HG02870 (cell line): ENCODE results near the gene MEGF11.
A peak's percentile ranks its signal among the peaks of the same experiment; 100 is the strongest.
"Not testable (repeated sequence)": the region's sequence is repeated elsewhere in the genome, so short reads cannot be mapped to it uniquely, and the experiment has no call there.

Experiments
- ATAC-seq: cut with Tn5 transposase; IDR thresholded peaks from one replicate; pipeline ENCODE4 v1.9.1; 2021; ENCODE audit warnings: mild to moderate bottlenecking, moderate library complexity; ENCODE audit not compliant: unreplicated experiment

MEGF11 gene

DNA sequence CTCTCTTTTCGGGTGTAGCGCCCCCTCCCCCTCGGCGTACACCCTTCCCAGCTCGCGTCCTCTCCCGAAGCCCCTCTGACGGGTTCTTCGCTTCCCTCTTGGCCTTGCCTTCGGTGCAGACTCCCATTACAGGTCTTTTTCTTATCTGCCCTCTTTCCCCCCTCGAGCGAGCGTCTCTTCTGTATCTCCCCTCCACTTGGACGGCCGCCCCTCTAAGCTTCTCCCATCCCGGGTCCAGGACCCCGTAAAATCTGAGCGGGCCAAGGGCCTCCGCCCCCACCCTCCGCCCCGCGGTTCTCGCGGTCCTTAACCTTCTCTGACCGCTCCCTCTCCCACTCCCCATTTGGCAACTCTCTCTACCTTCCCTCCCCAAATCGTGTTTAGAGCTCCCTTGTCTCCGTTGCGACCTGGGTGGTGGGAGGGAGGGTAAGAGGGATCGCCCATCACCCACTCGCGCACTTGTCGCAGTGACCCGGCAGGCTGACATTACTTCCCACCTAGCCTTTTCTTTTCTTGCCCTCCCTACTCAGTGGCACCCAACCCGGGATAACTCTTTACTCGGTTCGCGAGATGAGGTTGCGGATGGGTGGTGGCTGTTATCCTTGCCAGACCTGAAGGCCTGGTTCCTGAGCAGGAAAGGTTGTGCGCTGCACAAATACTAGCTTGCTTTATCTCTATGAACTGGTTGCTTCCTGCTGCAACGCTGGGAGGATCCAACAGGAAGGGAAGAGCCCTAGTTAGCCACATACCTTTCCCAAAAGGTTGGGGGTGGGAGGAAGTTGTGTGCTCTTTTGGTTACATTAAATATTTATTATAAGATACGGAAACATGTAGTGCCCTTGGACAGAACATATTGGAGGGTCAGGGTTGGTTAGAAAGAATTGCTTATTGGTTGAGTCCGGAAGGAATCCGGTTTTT is 383.3 kb downstream of the MEGF11 start:
- no peak for ATAC-seq

GRCh38 chr15:65869126-65869953 is 384.2 kb downstream of the MEGF11 start, which contains the start of gene RAB11A:
RAB11A (plus strand) TSS chr15:65869491; CDS start chr15:65869586, 95 bp downstream.
- ATAC-seq, result peak; percentile 84

GRCh38 chr15:65868546-65869125 is 384.9 kb downstream of the MEGF11 start:
- ATAC-seq, result no peak

DNA sequence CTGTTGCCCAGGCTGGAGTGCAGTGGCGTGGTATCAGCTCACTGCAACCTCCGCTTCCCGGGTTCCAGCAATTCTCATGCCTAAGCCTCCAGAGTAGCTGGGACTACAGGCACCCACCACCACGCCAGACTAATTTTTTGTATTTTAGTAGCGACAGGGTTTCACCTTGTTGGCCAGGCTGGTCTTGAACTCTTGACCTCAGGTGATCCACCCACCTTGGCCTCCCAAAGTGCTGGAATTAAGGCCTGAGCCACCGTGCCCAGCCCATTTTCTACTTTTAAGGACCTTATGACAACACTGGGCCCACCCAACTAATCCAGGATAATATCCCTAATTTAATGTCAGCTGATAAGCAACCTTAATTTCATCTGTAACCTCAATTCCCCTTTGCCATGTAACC is 385.6 kb downstream of the MEGF11 start:
- ATAC-seq, result not testable (repeated sequence)

DNA sequence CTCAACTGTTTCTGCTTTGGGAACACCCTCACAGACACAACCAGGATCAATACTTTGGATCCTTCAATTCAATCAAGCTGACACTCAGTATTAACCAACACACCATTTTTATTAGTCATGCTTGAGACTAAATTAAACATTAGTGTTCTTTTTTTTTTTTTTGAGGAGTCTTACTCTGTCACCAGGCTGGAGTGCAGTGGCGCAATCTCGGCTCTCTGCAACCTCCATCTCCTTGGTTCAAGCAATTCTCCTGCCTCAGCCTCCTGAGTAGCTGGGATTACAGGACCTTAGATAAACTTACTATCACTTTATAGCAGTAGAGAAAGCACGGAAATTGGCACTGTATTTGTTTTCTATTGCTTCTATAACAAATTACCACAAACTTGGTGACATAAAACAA is 386.3 kb downstream of the MEGF11 start:
- no peak for ATAC-seq

DNA sequence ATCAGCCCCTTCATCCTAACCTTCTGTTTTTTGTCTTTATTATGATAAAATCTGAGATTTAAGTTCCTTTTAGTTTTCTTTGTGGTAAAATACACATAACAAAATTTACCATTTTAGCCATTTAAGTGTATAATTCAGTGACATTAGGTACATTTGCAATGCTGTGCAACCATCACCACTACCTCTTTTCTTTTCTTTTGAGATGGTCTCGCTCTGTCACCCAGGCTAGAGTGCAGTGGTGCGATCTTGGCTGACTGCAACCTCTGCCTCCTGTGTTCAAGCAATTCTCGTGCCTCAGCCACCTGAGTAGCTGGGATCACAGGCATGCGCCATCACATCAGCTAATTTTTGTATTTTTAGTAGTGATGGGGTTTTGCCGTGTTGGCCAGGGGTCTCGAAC is 390.4 kb downstream of the MEGF11 start:
- no peak for ATAC-seq

- ATAC-seq, result peak; percentile 73
Observed at GRCh38 chr15:65862682-65863081, 390.9 kb downstream of the MEGF11 start.

DNA sequence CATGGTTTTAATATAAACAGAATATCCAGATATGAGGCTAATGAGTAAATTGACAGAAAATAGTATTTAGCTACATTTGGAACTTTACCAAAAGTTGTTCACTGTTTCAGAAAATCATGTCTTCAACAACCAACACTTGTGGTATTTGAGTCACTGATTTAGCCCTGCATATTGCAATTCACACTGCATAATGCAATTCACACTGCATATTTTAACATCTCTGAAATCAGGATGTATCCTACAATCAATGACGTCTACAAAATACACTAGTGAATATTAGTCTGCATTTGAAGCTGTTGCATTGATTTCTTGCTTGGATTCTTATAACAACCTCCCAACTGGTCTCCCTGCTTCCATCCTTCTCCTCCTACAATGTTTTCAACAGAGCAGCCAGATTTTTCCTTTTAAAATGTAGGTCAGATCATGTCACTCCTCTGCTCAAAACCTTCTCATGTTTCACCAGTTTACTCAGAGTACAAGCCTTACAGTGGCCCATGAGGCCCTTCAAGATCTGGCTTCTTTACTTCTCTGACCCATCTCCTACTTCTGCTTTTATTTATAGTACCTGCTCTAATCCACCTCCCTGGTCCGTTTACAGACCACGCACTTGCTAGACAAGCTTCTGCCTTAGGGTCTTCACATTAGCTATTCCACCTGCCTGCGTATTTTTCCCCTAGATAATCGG is 395.7 kb downstream of the MEGF11 start:
- no peak for ATAC-seq

DNA sequence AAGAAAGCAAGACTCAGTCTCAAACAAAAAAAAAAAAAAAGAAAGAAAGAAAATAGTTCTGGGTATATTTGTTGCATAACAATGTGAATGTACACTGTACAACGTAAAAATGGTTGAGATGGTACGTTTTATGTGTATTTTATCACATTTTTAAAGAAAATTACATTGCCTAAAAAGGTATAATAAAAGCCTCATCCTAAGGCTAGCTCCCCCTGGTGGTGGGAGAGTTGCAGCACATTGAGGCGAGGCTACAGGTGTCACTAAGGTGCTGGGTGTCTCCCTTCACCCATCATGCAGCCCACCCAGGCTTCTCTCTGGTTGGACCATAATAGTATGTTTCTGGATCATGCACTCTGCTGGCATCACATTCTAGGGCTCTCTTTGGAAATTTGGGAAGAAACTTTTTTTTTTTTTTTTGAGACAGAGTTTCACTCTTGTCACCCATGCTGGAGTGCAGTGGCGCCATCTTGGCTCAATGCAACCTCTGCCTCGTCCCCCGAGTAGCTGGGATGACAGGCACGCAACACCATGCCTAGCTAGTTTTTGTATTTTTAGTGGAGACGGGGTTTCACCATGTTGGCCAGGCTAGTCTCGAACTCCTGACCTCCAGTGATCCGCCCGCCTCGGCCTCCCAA is 396.6 kb downstream of the MEGF11 start:
- no peak for ATAC-seq

DNA sequence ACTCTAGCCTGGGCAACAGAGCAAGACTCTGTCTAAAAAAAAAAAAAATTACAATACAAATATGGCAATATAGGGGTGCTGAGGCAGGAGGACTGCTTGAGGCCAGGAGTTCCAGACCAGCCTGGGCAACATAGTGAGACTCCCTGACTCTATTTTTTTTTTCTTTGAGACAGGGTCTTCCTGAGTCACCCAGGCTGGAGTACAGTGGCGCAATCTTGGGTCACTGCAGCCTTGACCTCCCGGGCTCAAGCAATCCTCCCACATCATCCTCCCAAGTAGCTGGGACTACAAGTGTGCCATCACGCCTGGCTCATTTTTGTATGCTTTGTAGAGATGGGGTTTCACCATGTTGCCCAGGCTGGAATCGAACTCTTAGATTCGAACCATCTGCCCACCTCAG is 401.6 kb downstream of the MEGF11 start:
- no peak for ATAC-seq

DNA sequence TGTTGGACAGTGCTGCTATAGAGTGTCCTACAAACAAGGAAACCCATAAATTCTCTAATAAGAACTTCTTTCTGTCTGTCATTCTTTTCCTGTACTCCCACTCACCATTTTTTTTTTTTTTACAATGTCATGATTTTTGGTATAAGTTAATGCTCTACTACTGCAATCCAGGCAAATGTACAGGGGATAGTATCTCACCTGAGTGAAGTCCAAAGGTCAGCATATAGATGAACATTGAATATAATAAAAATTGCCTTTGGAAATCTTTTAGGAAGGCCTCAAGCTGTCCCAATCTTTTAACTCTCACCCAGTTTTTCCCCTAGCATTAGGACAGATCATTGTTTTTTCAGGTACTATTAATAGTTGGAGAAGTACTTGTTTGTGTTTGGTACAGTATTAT is 405.6 kb downstream of the MEGF11 start:
- ATAC-seq, result no peak

DNA sequence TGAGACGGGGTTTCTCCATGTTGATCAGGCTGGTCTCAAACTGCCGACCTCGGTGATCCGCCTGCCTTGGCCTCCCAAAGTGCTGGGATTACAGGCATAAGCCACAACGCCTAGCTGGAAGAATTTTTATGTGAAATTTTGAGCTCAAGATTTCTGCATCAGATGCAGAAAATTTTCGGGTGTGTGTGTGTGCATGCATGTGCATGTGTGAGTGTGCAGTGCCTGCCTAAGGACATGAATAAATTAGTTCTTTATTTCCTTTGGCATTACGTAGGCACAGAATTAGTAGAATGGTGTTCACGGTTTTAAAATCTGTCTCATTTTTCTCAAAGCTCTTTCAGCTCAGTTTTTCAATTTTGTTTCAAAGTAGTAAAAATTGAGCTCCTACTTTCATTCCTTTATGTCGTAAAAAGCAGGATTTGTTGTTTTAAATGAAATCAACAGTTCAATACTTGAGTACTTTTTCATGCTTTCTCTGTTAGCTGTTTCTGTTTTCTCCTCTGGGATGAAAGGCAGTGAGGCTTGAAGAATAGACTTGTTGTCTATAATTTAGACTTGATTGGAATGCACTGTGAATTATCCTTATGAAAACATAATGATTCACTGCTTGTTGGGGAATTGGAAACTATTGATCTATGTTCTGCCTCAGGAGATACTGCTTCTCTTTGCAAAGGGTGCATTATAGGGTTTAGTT is 407.6 kb downstream of the MEGF11 start:
- ATAC-seq, result no peak
